ENCODE results near the gene CFAP20DC. TPM values are rescaled to one million over a fixed set of nuclear protein-coding genes. Genes with fewer than 3 reads are reported as not detected.

Gene CFAP20DC
- total and polyA plus RNA-seq, 4 donors = 0.98 to 2.1 (median 1.5) TPM

GRCh38 chr3:58900386-58900785 lies 149.4 kb downstream of the CFAP20DC start:
- DNase-seq (ENCODE audit: low spot score) = no peak
- H3K4me3 ChIP-seq (ENCODE audit: low read depth in 1 of 3, low read length in 3 of 3) = no peak overlapping the region

DNA sequence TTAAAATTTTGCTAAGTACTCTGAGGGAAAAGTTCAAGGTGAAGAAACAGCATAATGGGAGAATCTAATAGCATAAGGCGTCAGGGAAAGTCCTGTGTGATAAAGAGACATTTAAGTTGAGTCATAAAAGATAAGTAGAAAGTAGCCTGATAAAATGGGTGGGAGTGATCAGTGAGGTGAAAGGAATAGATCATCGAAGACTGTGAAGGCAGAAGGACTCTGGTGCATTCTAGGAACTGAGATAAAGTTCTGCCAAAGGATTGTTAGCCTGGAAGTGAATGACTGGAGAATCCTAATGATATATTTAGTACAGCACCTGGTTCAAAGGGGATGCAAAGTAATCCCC lies 149.9 kb downstream of the CFAP20DC start:
- Histone ChIP-seq H3K36me3 (ENCODE audit: control insufficient read depth in 4 of 4, insufficient read depth in 3 of 4, low read depth in 1 of 4, low read length in 3 of 4) (no peaks in the 10 kb centered on the region), H3K9ac (ENCODE audit: low read depth in 1 of 2, low read length in 2 of 2) (no peak overlapping the region), H3K27ac (ENCODE audit: low read depth in 1 of 2, low read length in 2 of 2) (no peak overlapping the region), H3K27me3 (ENCODE audit: control insufficient read depth in 4 of 4, insufficient read depth in 4 of 4, low read length in 3 of 4) (no peaks in the 10 kb centered on the region), H3K4me1 (ENCODE audit: control insufficient read depth in 4 of 4, insufficient read depth in 4 of 4, low read length in 3 of 4) (no peaks in the 10 kb centered on the region), H3K4me3 (ENCODE audit: low read depth in 1 of 3, low read length in 3 of 3) (no peak overlapping the region), H3K9me3 (ENCODE audit: control insufficient read depth in 4 of 4, low read length in 3 of 4) (no peaks in the 10 kb centered on the region)
- DNase-seq (ENCODE audit: low spot score) = no peak
- WGBS = 53% methylated on average over 2 of the region's 2 CpGs
- TF ChIP-seq GABPA (IDR thresholded peaks at IDR 0.05 in 1 of 2, conservative IDR thresholded peaks at IDR 0.05 in 1 of 2) (no peak), RAD21 (IDR thresholded peaks at IDR 0.05) (no peak), HNF4G (IDR thresholded peaks at IDR 0.05) (no peak), MAX (IDR thresholded peaks at IDR 0.05) (no peak), EGR1 (IDR thresholded peaks at IDR 0.05; ENCODE audit: low read depth in 2 of 2) (no peak), CTCF (IDR thresholded peaks at IDR 0.05; ENCODE audit: low read depth, low read length, missing input control) (no peak), JUND (IDR thresholded peaks at IDR 0.05) (no peak), RXRA (IDR thresholded peaks at IDR 0.05) (no peak), NR2F2 (IDR thresholded peaks at IDR 0.05) (no peak), FOXA2 (IDR thresholded peaks at IDR 0.05) (no peak), FOXA1 (IDR thresholded peaks at IDR 0.05) (no peak)
- TF ChIP-seq, protein P1, sequence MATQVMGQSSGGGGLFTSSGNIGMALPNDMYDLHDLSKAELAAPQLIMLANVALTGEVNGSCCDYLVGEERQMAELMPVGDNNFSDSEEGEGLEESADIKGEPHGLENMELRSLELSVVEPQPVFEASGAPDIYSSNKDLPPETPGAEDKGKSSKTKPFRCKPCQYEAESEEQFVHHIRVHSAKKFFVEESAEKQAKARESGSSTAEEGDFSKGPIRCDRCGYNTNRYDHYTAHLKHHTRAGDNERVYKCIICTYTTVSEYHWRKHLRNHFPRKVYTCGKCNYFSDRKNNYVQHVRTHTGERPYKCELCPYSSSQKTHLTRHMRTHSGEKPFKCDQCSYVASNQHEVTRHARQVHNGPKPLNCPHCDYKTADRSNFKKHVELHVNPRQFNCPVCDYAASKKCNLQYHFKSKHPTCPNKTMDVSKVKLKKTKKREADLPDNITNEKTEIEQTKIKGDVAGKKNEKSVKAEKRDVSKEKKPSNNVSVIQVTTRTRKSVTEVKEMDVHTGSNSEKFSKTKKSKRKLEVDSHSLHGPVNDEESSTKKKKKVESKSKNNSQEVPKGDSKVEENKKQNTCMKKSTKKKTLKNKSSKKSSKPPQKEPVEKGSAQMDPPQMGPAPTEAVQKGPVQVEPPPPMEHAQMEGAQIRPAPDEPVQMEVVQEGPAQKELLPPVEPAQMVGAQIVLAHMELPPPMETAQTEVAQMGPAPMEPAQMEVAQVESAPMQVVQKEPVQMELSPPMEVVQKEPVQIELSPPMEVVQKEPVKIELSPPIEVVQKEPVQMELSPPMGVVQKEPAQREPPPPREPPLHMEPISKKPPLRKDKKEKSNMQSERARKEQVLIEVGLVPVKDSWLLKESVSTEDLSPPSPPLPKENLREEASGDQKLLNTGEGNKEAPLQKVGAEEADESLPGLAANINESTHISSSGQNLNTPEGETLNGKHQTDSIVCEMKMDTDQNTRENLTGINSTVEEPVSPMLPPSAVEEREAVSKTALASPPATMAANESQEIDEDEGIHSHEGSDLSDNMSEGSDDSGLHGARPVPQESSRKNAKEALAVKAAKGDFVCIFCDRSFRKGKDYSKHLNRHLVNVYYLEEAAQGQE (IDR thresholded peaks at IDR 0.05) = no peak
- TF ChIP-seq, protein P2, sequence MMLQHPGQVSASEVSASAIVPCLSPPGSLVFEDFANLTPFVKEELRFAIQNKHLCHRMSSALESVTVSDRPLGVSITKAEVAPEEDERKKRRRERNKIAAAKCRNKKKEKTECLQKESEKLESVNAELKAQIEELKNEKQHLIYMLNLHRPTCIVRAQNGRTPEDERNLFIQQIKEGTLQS (IDR thresholded peaks at IDR 0.05) = no peak

More at GRCh38 chr3:58900386-58900785, 149.4 kb downstream of the CFAP20DC start:
- Histone ChIP-seq H3K4me1 (ENCODE audit: control insufficient read depth in 4 of 4, insufficient read depth in 4 of 4, low read length in 3 of 4) (no peaks in the 10 kb centered on the region), H3K36me3 (ENCODE audit: control insufficient read depth in 4 of 4, insufficient read depth in 3 of 4, low read depth in 1 of 4, low read length in 3 of 4) (no peaks in the 10 kb centered on the region), H3K27me3 (ENCODE audit: control insufficient read depth in 4 of 4, insufficient read depth in 4 of 4, low read length in 3 of 4) (no peaks in the 10 kb centered on the region), H3K9me3 (ENCODE audit: control insufficient read depth in 4 of 4, low read length in 3 of 4) (no peaks in the 10 kb centered on the region), H3K27ac (ENCODE audit: low read depth in 1 of 2, low read length in 2 of 2) (no peak overlapping the region), H3K9ac (ENCODE audit: low read depth in 1 of 2, low read length in 2 of 2) (no peak overlapping the region)
- TF ChIP-seq, protein P1 (IDR thresholded peaks at IDR 0.05) = no peak
- 92% methylated on average over 1 of the region's 1 CpG for WGBS
